ENCODE results near the gene RFPL4AL1. TPM values are rescaled to one million over a fixed set of nuclear protein-coding genes. Genes with fewer than 3 reads are reported as not detected.

RFPL4AL1 gene
- total RNA-seq, 2 donors from 2014 or later: not detected

- Histone ChIP-seq H3K4me3 (no peak overlapping the region), H3K27me3 (no peaks in the 10 kb centered on the region), H3K36me3 (no peaks in the 10 kb centered on the region), H3K4me1 (no peaks in the 10 kb centered on the region), H3K27ac (no peak overlapping the region), H3K9me3 (no peaks in the 10 kb centered on the region)
- no peak for TF ChIP-seq CTCF (IDR thresholded peaks at IDR 0.05)
- DNase-seq (ENCODE audit: low spot score): no peak
Observed at GRCh38 chr19:55812449-55812848, 43.5 kb downstream of the RFPL4AL1 start.

GRCh38 chr19:55813906-55814305 lies 45.0 kb downstream of the RFPL4AL1 start:
- no peak for DNase-seq (ENCODE audit: low spot score)
- no peak overlapping the region for H3K27ac ChIP-seq
- H3K27me3 ChIP-seq: no peaks in the 10 kb centered on the region
- no peaks in the 10 kb centered on the region for H3K9me3 ChIP-seq
- H3K36me3 ChIP-seq: no peaks in the 10 kb centered on the region
- TF ChIP-seq CTCF (IDR thresholded peaks at IDR 0.05): no peak
- H3K4me1 ChIP-seq: no peaks in the 10 kb centered on the region
- no peak overlapping the region for H3K4me3 ChIP-seq

- DNase-seq (ENCODE audit: low spot score): no peak
- no peak for TF ChIP-seq CTCF (IDR thresholded peaks at IDR 0.05)
- no peaks in the 10 kb centered on the region for H3K27me3 ChIP-seq
- no peaks in the 10 kb centered on the region for H3K9me3 ChIP-seq
- no peaks in the 10 kb centered on the region for H3K4me1 ChIP-seq
- no peaks in the 10 kb centered on the region for H3K36me3 ChIP-seq
- H3K27ac ChIP-seq: no peak overlapping the region
- no peak overlapping the region for H3K4me3 ChIP-seq
Observed at GRCh38 chr19:55820037-55820436, 51.1 kb downstream of the RFPL4AL1 start.

Other genes with a start within 250 kb of the RFPL4AL1 start
- 100 to 1,000 TPM; 111 to 172 TPM for gene SBK2, start 232.0 kb upstream of the RFPL4AL1 start, total RNA-seq
- gene SBK3, start 223.6 kb upstream of the RFPL4AL1 start, total RNA-seq: 100 to 1,000 TPM in 1 of 2 donors, 10 to 100 TPM in 1; 97.5 to 103 TPM
- gene ZNF579, start 188.3 kb upstream of the RFPL4AL1 start, total RNA-seq: 1 to 10 TPM; 6.2 to 6.4 TPM
- gene FIZ1, start 169.6 kb upstream of the RFPL4AL1 start, total RNA-seq: 10 to 100 TPM in 1 of 2 donors, 1 to 10 TPM in 1; 9.2 to 12.2 TPM
- gene ZNF524, start 168.8 kb upstream of the RFPL4AL1 start, total RNA-seq: 10 to 100 TPM; 17.7 to 25.8 TPM
- 10 to 100 TPM; 11.2 to 11.4 TPM for gene ZNF865, start 163.5 kb upstream of the RFPL4AL1 start, total RNA-seq
- 10 to 100 TPM in 1 of 2 donors, 1 to 10 TPM in 1; 7.8 to 10.6 TPM for gene ZNF784, start 144.6 kb upstream of the RFPL4AL1 start, total RNA-seq
- gene ZNF580, start 128.1 kb upstream of the RFPL4AL1 start, total RNA-seq: 10 to 100 TPM; 15.3 to 26.2 TPM
- 1 to 10 TPM; 7.5 to 8.6 TPM for gene ZNF581, start 125.5 kb upstream of the RFPL4AL1 start, total RNA-seq
- 10 to 100 TPM; 19.1 to 30.0 TPM for gene CCDC106, start 120.9 kb upstream of the RFPL4AL1 start, total RNA-seq
- gene U2AF2, start 114.1 kb upstream of the RFPL4AL1 start, total RNA-seq: 10 to 100 TPM; 39.0 to 61.0 TPM
- 100 to 1,000 TPM; 179 to 187 TPM for gene EPN1, start 93.9 kb upstream of the RFPL4AL1 start, total RNA-seq
- gene NLRP9, start 30.7 kb upstream of the RFPL4AL1 start, total RNA-seq: not detected
- gene RFPL4A, start 10.0 kb upstream of the RFPL4AL1 start, total RNA-seq: not detected
- gene NLRP11, start 62.9 kb downstream of the RFPL4AL1 start, total RNA-seq: not detected
- gene NLRP4, start 67.4 kb downstream of the RFPL4AL1 start, total RNA-seq: not detected
- not detected for gene NLRP13, start 163.2 kb downstream of the RFPL4AL1 start, total RNA-seq
- gene NLRP8, start 178.7 kb downstream of the RFPL4AL1 start, total RNA-seq: not detected
- not detected for gene NLRP5, start 217.7 kb downstream of the RFPL4AL1 start, total RNA-seq

Data from right atrium auricular region (tissue), 2 donors.